Measurements from ENCODE around the gene ADGRV1.

ADGRV1 gene

GRCh38 chr5:91158011-91158410 lies 599.4 kb downstream of the ADGRV1 start:
- DNase-seq (ENCODE audit: low read depth): no peak
- H3K4me3 ChIP-seq (ENCODE audit: low read depth, low read length): no peak overlapping the region
- no peak for TF ChIP-seq CTCF (conservative IDR thresholded peaks at IDR 0.05; ENCODE audit: low read depth, low read length)

- H3K4me3 ChIP-seq (ENCODE audit: low read depth, low read length): no peak overlapping the region
- DNase-seq (ENCODE audit: low read depth): no peak
- TF ChIP-seq CTCF (conservative IDR thresholded peaks at IDR 0.05; ENCODE audit: low read depth, low read length): no peak
Measured at GRCh38 chr5:91159647-91160046, 601.0 kb downstream of the ADGRV1 start.

- H3K4me3 ChIP-seq (ENCODE audit: low read depth, low read length): no peak overlapping the region
- DNase-seq (ENCODE audit: low read depth): no peak
- TF ChIP-seq CTCF (conservative IDR thresholded peaks at IDR 0.05; ENCODE audit: low read depth, low read length): no peak
Measured at GRCh38 chr5:91160714-91161285, 602.2 kb downstream of the ADGRV1 start.

DNA sequence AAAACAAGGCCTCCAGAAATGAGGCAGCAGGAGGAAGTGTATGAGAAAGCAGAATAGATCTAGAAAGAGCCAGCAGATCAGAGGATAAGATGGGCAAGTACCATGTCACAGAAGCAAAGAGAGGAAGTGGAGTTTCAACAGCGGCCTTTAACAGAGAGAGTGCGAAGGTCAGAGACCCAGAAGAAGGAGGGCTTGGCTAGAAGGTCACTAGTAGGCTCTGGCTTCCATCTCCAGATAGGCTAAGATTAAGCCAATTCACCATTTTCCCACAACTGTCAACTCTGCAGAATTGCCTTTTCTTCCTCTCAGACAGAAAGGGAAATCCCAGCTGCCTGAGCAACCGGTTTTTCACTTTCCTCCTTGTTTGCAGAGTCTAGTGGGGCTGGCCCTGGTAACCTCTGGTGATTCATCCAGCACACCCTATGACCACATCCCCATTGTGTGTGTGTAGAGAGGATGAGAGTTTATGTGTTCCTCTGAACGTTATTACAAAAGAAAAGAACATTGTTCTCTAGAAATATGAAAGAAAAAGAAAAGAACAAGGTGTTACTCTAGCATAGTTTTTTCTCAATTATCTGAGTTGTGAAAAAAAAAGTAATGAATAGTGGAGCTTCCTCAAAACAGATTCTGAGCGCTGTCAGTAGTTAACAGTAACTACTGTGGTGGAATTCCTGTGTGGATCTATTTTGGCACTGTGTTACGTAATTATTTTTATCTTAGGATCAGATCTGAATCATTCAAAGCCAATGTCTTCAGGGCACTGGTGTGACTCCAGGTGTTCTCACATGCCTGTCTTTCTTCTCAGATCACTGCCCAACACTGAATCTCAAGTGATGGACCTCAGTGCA lies 604.2 kb downstream of the ADGRV1 start:
- TF ChIP-seq CTCF (conservative IDR thresholded peaks at IDR 0.05; ENCODE audit: low read depth, low read length): no peak
- DNase-seq (ENCODE audit: low read depth): peak; percentile 97
- H3K4me3 ChIP-seq (ENCODE audit: low read depth, low read length): no peak overlapping the region

DNA sequence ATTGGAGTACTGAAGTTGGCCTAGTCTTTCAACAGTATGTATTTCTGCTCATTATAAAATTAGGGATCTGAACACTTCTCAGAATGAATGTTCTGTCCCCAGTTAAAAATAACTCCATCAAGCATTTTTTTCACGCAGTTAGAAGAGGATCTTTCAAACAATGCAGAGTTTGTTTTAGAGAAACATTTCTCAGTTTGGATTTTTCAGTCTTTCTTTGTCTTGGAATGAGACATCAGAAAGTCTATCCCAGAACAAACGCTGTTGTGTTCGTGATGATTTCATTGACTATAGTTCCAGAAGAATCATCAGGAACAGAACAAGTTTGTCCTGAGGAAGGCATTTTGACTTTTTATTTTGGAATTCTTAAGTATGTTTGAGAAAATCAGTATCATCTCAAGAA lies 605.8 kb downstream of the ADGRV1 start:
- no peak for DNase-seq (ENCODE audit: low read depth)
- no peak overlapping the region for H3K4me3 ChIP-seq (ENCODE audit: low read depth, low read length)
- no peak for TF ChIP-seq CTCF (conservative IDR thresholded peaks at IDR 0.05; ENCODE audit: low read depth, low read length)

DNA sequence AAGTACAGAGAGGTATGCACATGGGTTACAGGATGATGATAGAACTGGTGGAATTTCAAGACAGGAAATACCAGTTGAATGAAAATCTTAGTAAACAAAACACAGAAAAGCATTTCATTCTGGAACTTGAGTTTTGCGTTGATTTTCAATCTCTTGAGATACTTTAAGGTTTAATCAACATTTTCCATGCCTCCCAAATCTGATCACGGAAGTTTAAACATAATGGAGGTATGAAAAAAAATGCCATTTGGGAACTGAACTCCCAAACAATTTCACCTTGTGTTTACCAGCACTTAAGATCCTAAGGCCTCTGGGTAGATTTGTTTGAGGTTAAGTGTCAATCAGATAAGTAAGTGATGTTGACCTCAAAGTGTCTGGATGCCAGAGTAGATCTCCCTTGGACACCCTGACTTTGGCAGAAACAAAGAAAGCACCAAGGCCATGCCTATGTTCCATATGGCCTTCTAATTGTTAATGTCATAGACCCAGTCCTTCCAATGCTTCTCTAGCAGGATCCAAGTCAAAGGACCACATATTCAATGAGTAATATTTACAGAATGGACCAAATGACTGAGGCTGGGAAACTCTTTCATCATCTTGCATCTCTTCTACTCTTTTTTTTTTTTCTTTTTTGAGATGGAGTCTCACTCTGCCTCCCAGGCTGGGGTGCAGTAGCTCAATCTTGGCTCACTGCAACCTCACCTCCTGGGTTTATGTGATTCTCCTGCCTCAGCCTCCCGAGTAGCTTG lies 607.6 kb downstream of the ADGRV1 start:
- DNase-seq (ENCODE audit: low read depth): peak; percentile 81
- no peak for TF ChIP-seq CTCF (conservative IDR thresholded peaks at IDR 0.05; ENCODE audit: low read depth, low read length)
- H3K4me3 ChIP-seq (ENCODE audit: low read depth, low read length): no peak overlapping the region

Measured in choroid plexus epithelial cell (primary cell).